Transverse colon (tissue), 4 donors: ENCODE results near the gene RWDD1. TPM values are rescaled to one million over a fixed set of nuclear protein-coding genes. Genes with fewer than 3 reads are reported as not detected.

Experiments
- DNase-seq: peaks from one replicate; pipeline ENCODE4 v3.0.0-alpha.2; 2019
- H3K27ac ChIP-seq, 4 donors: fragments of 200-600 bp; sonication (generic); 2 replicates each; pipeline ENCODE4 v1.5.1; 2016 to 2018; ENCODE audit warnings: inconsistent platforms in 4 of 4
- H3K27me3 ChIP-seq: fragments of 200-600 bp; sonication (generic); 2 replicates; pipeline ENCODE4 v1.5.1; 2017; ENCODE audit warnings: inconsistent platforms
- H3K36me3 ChIP-seq, 4 donors: fragments of 200-600 bp; sonication (generic); 2 replicates each; pipeline ENCODE4 v1.5.1; 2017 to 2019; ENCODE audit warnings: inconsistent platforms in 4 of 4
- H3K4me1 ChIP-seq, 4 donors: fragments of 200-600 bp; sonication (generic); 2 replicates each; pipeline ENCODE4 v1.5.1; 2017 to 2020; ENCODE audit warnings: inconsistent platforms in 4 of 4
- H3K4me3 ChIP-seq, 4 donors: fragments of 200-600 bp; sonication (generic); 1 replicate in 1 of 4; 2 replicates in 3 of 4; pipeline versions ENCODE4 v1.5.1 to v1.6.1; 2017 to 2019; ENCODE audit warnings: inconsistent platforms in 4 of 4
- H3K9me3 ChIP-seq, 2 donors: fragments of 200-600 bp; sonication (generic); 2 replicates each; pipeline ENCODE4 v1.5.1; 2017 to 2019; ENCODE audit warnings: inconsistent platforms in 2 of 2
- EP300 ChIP-seq: sonication (generic); formaldehyde crosslinking; IDR thresholded peaks from one replicate; pipeline ENCODE4 v1.6.1; 2017; ENCODE audit warnings: antibody characterized with exemption, low read depth
- POLR2A ChIP-seq: fragments of 450-650 bp; IDR thresholded peaks from one replicate; pipeline ENCODE4 v1.6.1; 2016; ENCODE audit warnings: antibody characterized with exemption, mild to moderate bottlenecking, moderate library complexity
- POLR2AphosphoS5 ChIP-seq, 3 donors: sonication (generic); formaldehyde crosslinking; IDR thresholded peaks; one replicate each; pipeline ENCODE4 v1.6.1; 2016; ENCODE audit warnings: antibody characterized with exemption in 3 of 3
- WGBS, 2 donors: methylation state at CpG; one replicate each; pipeline ENCODE4 v1.1.5; 2018; ENCODE audit warnings: low coverage in 1 of 2; 5-methylcytosine and 5-hydroxymethylcytosine counted together
- in situ Hi-C, 4 donors: fragments of 200-750 bp; cut with MboI; loops; one replicate each; pipeline versions ENCODE4 v1.15.0 to v1.15.1; 2017; ENCODE audit warnings: low sequenced_read_pairs in 3 of 4, low pct_ligation_motif_present in 1 of 4, low pct_unique_long_range_greater_than_20kb in 1 of 4
- intact Hi-C: fragments of 100-400 bp; cut with DNase I; formaldehyde crosslinking; loops from one replicate; pipeline ENCODE4 v1.15.1; 2023; ENCODE audit warnings: low total_unique reads
- total RNA-seq, 4 donors: library from RNA; depleted of rRNA; stranded (reverse); fragments of >200 nt; gene quantifications; one replicate each; pipeline ENCODE4 v1.1.0, GENCODE V29; 2016
- TF ChIP-seq, protein P1 (sequence below), 5 experiments: fragments of 200-600 bp in 3 of 5; fragments of 450-650 bp in 2 of 5; sonication (generic) in 3 of 5; IDR thresholded peaks; 1 replicate in 2 of 5; 2 replicates in 3 of 5; pipeline ENCODE4 v1.5.1; 2016 to 2017; ENCODE audit warnings: antibody characterized with exemption in 5 of 5, inconsistent platforms in 3 of 5, mild to moderate bottlenecking in 2 of 5, moderate library complexity in 1 of 5

The RWDD1 gene
- total RNA-seq, 4 donors from 2014 or later = 16.7 to 37.2 (median 30.3) TPM

GRCh38 chr6:116528780-116529179, 42.5 kb upstream of the RWDD1 start:
- intact Hi-C loops (no loop called here), in situ Hi-C loops (no loop called here)
- Histone ChIP-seq H3K4me3 (no peak overlapping the region), H3K4me1 (no peaks in the 10 kb centered on the region), H3K27ac (no peak overlapping the region), H3K27me3 (peaks cover 6% of the 10 kb centered on the region), H3K9me3 (no peaks in the 10 kb centered on the region), H3K36me3 (no peaks in the 10 kb centered on the region)
- WGBS, 2 donors = 62 to 72% methylated on average over 3 of the region's 3 CpGs
- no peak for DNase-seq
- TF ChIP-seq POLR2A = no peak
- no peak for TF ChIP-seq POLR2AphosphoS5 (IDR thresholded peaks at IDR 0.05)

GRCh38 chr6:116529466-116530290, 41.6 kb upstream of the RWDD1 start:
- Histone ChIP-seq H3K9me3 (no peaks in the 10 kb centered on the region), H3K27me3 (peaks cover 6% of the 10 kb centered on the region), H3K4me1 (no peaks in the 10 kb centered on the region), H3K36me3 (no peaks in the 10 kb centered on the region), H3K4me3 (no peak overlapping the region), H3K27ac (no peak overlapping the region)
- in situ Hi-C loops = loop anchor here (10.0 kb wide), 4 partner anchors 235 to 265 kb away; partner anchors contain the start of gene TSPYL1 (in 1 of the 4)
- TF ChIP-seq POLR2AphosphoS5 (IDR thresholded peaks at IDR 0.05) = no peak
- intact Hi-C loops = loop anchor here (10.0 kb wide), 1 partner anchor 245 kb away; no protein-coding TSS in a partner anchor
- 88 to 91% methylated on average over 1 to 3 of the region's 3 CpGs for WGBS, 2 donors
- no peak for DNase-seq

DNA sequence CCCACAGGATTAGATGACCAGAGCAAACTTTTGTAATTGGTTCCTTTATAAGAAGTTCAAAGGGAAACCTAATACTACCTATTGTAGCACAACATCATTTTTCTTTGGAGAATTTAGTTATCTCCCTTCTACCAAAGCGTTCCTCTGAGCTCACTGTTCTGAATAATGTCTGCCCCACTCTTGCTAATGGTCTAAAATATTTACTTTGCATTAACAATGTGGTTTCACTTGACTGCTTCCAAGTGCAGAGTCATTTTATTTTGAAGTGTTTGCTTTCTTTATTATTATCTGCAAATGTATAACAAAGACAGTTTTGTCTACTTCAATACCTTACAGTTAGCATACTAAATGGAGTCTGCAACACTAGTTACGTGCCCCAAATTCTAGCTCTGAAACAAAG, 40.9 kb upstream of the RWDD1 start:
- TF ChIP-seq EP300 = no peak
- in situ Hi-C loops (loop anchor here (10.0 kb wide), 4 partner anchors 236 to 266 kb away; partner anchors contain the start of gene TSPYL1 (in 1 of the 4)), intact Hi-C loops (loop anchor here (10.0 kb wide), 1 partner anchor 246 kb away; no protein-coding TSS in a partner anchor)
- peaks cover 6% of the 10 kb centered on the region for H3K27me3 ChIP-seq
- no peaks in the 10 kb centered on the region for H3K9me3 ChIP-seq
- no peak overlapping the region for H3K27ac ChIP-seq
- H3K36me3 ChIP-seq = no peaks in the 10 kb centered on the region
- no peak for DNase-seq
- H3K4me1 ChIP-seq = no peaks in the 10 kb centered on the region
- no peak overlapping the region for H3K4me3 ChIP-seq
- WGBS, 2 donors = 42 to 54% methylated on average over 2 of the region's 2 CpGs

DNA sequence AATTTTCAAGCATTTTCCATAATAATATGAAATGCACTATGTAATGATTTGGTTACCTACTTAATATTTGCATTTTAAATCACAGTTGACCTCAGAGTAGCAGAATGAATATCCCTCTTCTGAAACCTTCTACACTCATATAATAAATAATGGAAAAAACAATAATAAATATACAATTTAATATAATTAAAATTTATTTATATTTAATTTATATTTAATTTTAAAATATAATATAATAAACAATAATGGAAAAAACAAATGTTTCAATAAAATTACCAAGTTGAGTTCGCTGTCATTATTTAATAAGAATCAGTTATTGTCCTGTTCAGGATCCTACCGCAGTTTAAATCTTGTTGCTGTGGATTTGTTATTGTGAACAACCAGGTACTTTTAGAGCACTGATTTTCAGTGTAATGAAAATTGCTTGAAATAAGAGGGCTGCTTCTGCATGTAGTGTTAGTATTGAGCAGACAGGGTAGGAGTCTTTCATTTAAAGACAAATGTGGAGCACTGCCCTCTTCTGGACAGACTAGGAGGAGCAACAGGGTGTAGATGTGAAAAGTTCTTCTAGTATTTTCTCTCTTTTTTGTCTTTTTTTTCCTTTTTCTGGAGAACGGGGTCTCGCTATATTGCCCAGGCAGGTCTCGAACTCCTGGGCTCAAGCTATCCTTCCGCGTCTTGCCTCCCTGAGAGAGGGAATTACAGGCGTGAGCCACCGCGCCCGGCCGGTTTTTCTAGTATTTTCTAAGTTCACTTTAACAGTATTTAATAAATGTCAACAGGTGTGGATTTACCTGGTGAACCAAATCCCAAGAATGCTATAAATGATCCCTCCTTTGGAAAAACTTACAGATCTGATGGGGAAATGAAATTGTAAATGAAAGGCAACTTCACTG, 39.4 kb upstream of the RWDD1 start:
- DNase-seq = peak; percentile 54

DNA sequence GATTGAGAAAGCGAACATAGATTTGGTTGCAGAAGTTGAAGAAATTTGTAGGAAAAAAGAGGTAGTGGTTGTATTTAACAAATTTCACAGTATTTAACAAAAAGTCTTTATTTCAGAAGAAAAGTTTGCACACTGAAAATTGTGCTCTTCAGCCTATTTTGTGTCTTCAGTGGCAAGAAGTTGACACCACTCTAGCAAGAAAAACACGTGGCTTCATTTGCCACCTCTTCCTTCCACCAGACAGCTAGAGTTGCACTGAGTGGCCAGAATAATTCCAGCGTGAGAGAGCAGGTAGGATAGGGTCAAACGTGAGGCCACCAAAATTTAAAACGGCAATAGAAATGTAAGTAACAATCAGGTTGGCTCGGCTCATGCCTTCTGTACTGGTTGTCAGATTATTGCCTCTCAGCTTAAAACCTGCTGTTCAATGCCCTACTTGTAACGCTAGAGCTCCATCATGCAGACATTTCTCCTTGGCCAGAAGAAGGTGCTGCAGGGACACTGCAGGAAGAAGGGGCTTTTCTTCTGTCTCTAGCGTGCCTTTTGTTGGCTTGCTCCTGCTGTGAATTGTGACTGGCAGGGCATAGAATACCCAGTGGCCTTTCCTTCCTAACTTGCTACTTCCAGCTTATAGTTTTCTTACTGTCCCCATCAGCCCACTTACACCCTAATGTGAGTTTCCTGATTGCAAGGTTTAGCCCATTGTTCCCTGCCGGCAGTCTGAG, 37.9 kb upstream of the RWDD1 start:
- Histone ChIP-seq H3K9me3 (no peaks in the 10 kb centered on the region), H3K27me3 (peaks cover 6% of the 10 kb centered on the region), H3K27ac (no peak overlapping the region), H3K4me1 (no peaks in the 10 kb centered on the region), H3K36me3 (no peaks in the 10 kb centered on the region), H3K4me3 (no peak overlapping the region)
- intact Hi-C loops (loop anchor here (10.0 kb wide), 1 partner anchor 249 kb away; no protein-coding TSS in a partner anchor), in situ Hi-C loops (loop anchor here (10.0 kb wide), 4 partner anchors 239 to 269 kb away; partner anchors contain the start of gene TSPYL1 (in 1 of the 4))
- TF ChIP-seq POLR2A (no peak), EP300 (no peak)
- WGBS, 2 donors = 68 to 75% methylated on average over 4 to 9 of the region's 9 CpGs
- DNase-seq = no peak

More for the DNA sequence above, 39.4 kb upstream of the RWDD1 start:
- in situ Hi-C loops (loop anchor here (10.0 kb wide), 4 partner anchors 237 to 267 kb away; partner anchors contain the start of gene TSPYL1 (in 1 of the 4)), intact Hi-C loops (loop anchor here (10.0 kb wide), 1 partner anchor 247 kb away; no protein-coding TSS in a partner anchor)
- no peaks in the 10 kb centered on the region for H3K36me3 ChIP-seq
- H3K4me1 ChIP-seq = no peaks in the 10 kb centered on the region
- H3K9me3 ChIP-seq = no peaks in the 10 kb centered on the region
- H3K27ac ChIP-seq = no peak overlapping the region
- 47 to 64% methylated on average over 9 to 12 of the region's 12 CpGs for WGBS, 2 donors
- no peak overlapping the region for H3K4me3 ChIP-seq
- peaks cover 6% of the 10 kb centered on the region for H3K27me3 ChIP-seq
- no peak for TF ChIP-seq POLR2A
- TF ChIP-seq, protein P1, sequence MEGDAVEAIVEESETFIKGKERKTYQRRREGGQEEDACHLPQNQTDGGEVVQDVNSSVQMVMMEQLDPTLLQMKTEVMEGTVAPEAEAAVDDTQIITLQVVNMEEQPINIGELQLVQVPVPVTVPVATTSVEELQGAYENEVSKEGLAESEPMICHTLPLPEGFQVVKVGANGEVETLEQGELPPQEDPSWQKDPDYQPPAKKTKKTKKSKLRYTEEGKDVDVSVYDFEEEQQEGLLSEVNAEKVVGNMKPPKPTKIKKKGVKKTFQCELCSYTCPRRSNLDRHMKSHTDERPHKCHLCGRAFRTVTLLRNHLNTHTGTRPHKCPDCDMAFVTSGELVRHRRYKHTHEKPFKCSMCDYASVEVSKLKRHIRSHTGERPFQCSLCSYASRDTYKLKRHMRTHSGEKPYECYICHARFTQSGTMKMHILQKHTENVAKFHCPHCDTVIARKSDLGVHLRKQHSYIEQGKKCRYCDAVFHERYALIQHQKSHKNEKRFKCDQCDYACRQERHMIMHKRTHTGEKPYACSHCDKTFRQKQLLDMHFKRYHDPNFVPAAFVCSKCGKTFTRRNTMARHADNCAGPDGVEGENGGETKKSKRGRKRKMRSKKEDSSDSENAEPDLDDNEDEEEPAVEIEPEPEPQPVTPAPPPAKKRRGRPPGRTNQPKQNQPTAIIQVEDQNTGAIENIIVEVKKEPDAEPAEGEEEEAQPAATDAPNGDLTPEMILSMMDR (IDR thresholded peaks at IDR 0.05) = peak; percentile 73 to 80 (median 73)
